GM13977 (cell line): ENCODE measurements around the gene DENND2A.
"Not testable (repeated sequence)": the region's sequence is repeated elsewhere in the genome, so short reads cannot be mapped to it uniquely, and the experiment has no call there.

Experiments
- DNase-seq: peaks from one replicate; pipeline ENCODE4 v3.0.0; 2012; ENCODE audit warnings: low spot score
- CTCF ChIP-seq: IDR thresholded peaks from 2 replicates; pipeline ENCODE4 v1.5.1; 2012; ENCODE audit warnings: mild to moderate bottlenecking, control low read depth; ENCODE audit not compliant: insufficient read depth; ENCODE audit errors: extremely low read depth, missing control alignments
- in situ Hi-C: fragments of 300-500 bp; cut with MboI; formaldehyde crosslinking; loops from one replicate; pipeline ENCODE4 v1.12.0; 2022; ENCODE audit warnings: low sequenced_read_pairs, low pct_unique_long_range_greater_than_20kb, mixed read lengths, inconsistent platforms; ENCODE audit not compliant: unreplicated experiment

Gene DENND2A

GRCh38 chr7:140625908-140626868 lies 14.4 kb downstream of the DENND2A start:
- DNase-seq = no peak
- TF ChIP-seq CTCF = no peak
- in situ Hi-C loops = no loop called here

GRCh38 chr7:140625192-140625558 lies 15.4 kb downstream of the DENND2A start:
- DNase-seq, in situ Hi-C loops: not testable (repeated sequence)

GRCh38 chr7:140624392-140625191 lies 16.0 kb downstream of the DENND2A start:
- in situ Hi-C loops = no loop called here
- DNase-seq = no peak
- no peak for TF ChIP-seq CTCF

- TF ChIP-seq CTCF = no peak
- no peak for DNase-seq
Measured at GRCh38 chr7:140623980-140624379, 16.6 kb downstream of the DENND2A start.

GRCh38 chr7:140621401-140622021 lies 19.1 kb downstream of the DENND2A start:
- no peak for DNase-seq
- in situ Hi-C loops = no loop called here
- TF ChIP-seq CTCF = no peak

More at GRCh38 chr7:140623980-140624379, 16.6 kb downstream of the DENND2A start:
- in situ Hi-C loops = no loop called here

GRCh38 chr7:140619915-140620510 lies 20.6 kb downstream of the DENND2A start:
- DNase-seq, in situ Hi-C loops: not testable (repeated sequence)

- no peak for TF ChIP-seq CTCF
- in situ Hi-C loops = no loop called here
- DNase-seq = no peak
Measured at GRCh38 chr7:140619176-140619575, 21.4 kb downstream of the DENND2A start.
